AG09309 (cell line): ENCODE measurements around the gene TESPA1.
A peak's percentile ranks its signal among the peaks of the same experiment; 100 is the strongest.

ENCODE experiments used
- DNase-seq: peaks from one replicate; pipeline ENCODE4 v3.0.0-alpha.2; 2010; ENCODE audit warnings: low read depth
- H3K4me3 ChIP-seq: 2 replicates; pipeline ENCODE4 v1.5.1; 2011; ENCODE audit warnings: mild to moderate bottlenecking, low read depth, low read length, moderate library complexity; ENCODE audit not compliant: control insufficient read depth
- CTCF ChIP-seq: IDR thresholded peaks from 2 replicates; pipeline ENCODE4 v1.5.1; 2011; ENCODE audit warnings: mild to moderate bottlenecking, low read depth, low read length, inconsistent platforms; ENCODE audit not compliant: insufficient read depth, control insufficient read depth; ENCODE audit errors: missing control alignments

Gene TESPA1

GRCh38 chr12:54959291-54960018 is 25.1 kb downstream of the TESPA1 start:
- DNase-seq, result no peak

GRCh38 chr12:54958048-54958658 is 26.4 kb downstream of the TESPA1 start:
- TF ChIP-seq CTCF, result peak; percentile 58
- no peak overlapping the region for H3K4me3 ChIP-seq
- peak; percentile 42 for DNase-seq

More at GRCh38 chr12:54959291-54960018, 25.1 kb downstream of the TESPA1 start:
- TF ChIP-seq CTCF, result no peak
- no peak overlapping the region for H3K4me3 ChIP-seq

- no peak overlapping the region for H3K4me3 ChIP-seq
- TF ChIP-seq CTCF, result no peak
- DNase-seq, result no peak
Observed at GRCh38 chr12:54956818-54957641, 27.5 kb downstream of the TESPA1 start.

GRCh38 chr12:54956322-54956721 is 28.2 kb downstream of the TESPA1 start:
- H3K4me3 ChIP-seq, result no peak overlapping the region
- TF ChIP-seq CTCF, result no peak
- no peak for DNase-seq

GRCh38 chr12:54954801-54955200 is 29.8 kb downstream of the TESPA1 start:
- DNase-seq, result no peak
- TF ChIP-seq CTCF, result no peak
- H3K4me3 ChIP-seq, result no peak overlapping the region

GRCh38 chr12:54954228-54954627 is 30.3 kb downstream of the TESPA1 start:
- DNase-seq, result no peak
- TF ChIP-seq CTCF, result no peak
- H3K4me3 ChIP-seq, result no peak overlapping the region
